HUDEP-2 (cell line): ENCODE results near the gene STRN4.
"Not testable (repeated sequence)": the region's sequence is repeated elsewhere in the genome, so short reads cannot be mapped to it uniquely, and the experiment has no call there.

ENCODE experiments used
- DNase-seq, 76 experiments: peaks; one replicate each; lab custom pipeline; 2025; ENCODE audit not compliant: unreplicated experiment in 76 of 76; lab: John Stamatoyannopoulos, UW

Gene STRN4

GRCh38 chr19:46746281-46747057 is at the start of gene STRN4:
TSS of gene STRN4 (minus strand) at chr19:46746450. CDS start at chr19:46746430, 20 bp downstream.
- peak in 43 of 76 experiments; percentile 1 to 66 (median 40) for DNase-seq

GRCh38 chr19:46791944-46792343 is 45.7 kb upstream of the STRN4 start:
- no peak for DNase-seq

GRCh38 chr19:46789371-46789770 is 43.1 kb upstream of the STRN4 start:
- DNase-seq = no peak

GRCh38 chr19:46788968-46789338 is 42.7 kb upstream of the STRN4 start:
- no peak for DNase-seq

GRCh38 chr19:46788262-46788967 is 42.2 kb upstream of the STRN4 start, which contains the start of gene SLC1A5:
TSS of gene SLC1A5 (minus strand) at chr19:46788594. CDS start at chr19:46787965, 629 bp downstream.
- DNase-seq = peak; percentile 90 to 100 (median 100)

GRCh38 chr19:46787331-46788261 is 41.3 kb upstream of the STRN4 start:
- DNase-seq = peak in 43 of 76 experiments; percentile 14 to 82 (median 42)

- peak in 1 of 76 experiments; percentile 28 for DNase-seq
Observed at GRCh38 chr19:46787040-46787330, 40.7 kb upstream of the STRN4 start.

- peak in 75 of 76 experiments; percentile 96 to 100 (median 99) for DNase-seq
Observed at GRCh38 chr19:46786236-46787039, 40.2 kb upstream of the STRN4 start.

- DNase-seq = no peak
Observed at GRCh38 chr19:46785980-46786235, 39.7 kb upstream of the STRN4 start.

- DNase-seq = peak in 2 of 76 experiments; percentile 18 to 22
Observed at GRCh38 chr19:46785054-46785979, 39.1 kb upstream of the STRN4 start.

- peak in 75 of 76 experiments; percentile 60 to 98 (median 93) for DNase-seq
Observed at GRCh38 chr19:46784262-46785053, 38.2 kb upstream of the STRN4 start.

- DNase-seq = no peak
Observed at GRCh38 chr19:46783670-46784069, 37.4 kb upstream of the STRN4 start.

GRCh38 chr19:46782355-46783019 is 36.2 kb upstream of the STRN4 start:
- DNase-seq = no peak

- DNase-seq = not testable (repeated sequence)
Observed at GRCh38 chr19:46777956-46778645, 31.9 kb upstream of the STRN4 start.

- peak in 44 of 76 experiments; percentile 19 to 68 (median 42) for DNase-seq
Observed at GRCh38 chr19:46776927-46777911, 31.0 kb upstream of the STRN4 start.

GRCh38 chr19:46775642-46776258 is 29.5 kb upstream of the STRN4 start:
- no peak for DNase-seq
